H1 (cell line): ENCODE results near the gene ATG16L1. TPM values are rescaled to one million over a fixed set of nuclear protein-coding genes. Genes with fewer than 3 reads are reported as not detected.

Experiments
- CTCF ChIA-PET: fragments of 300-600 bp; sonication (Branson Sonifier 250); formaldehyde crosslinking; loops from one replicate; lab custom pipeline; 2021; ENCODE audit not compliant: partially characterized antibody; lab: Charles Lee
- POLR2A ChIA-PET: fragments of 300-600 bp; sonication (Branson Sonifier 250); formaldehyde crosslinking; loops from one replicate; lab custom pipeline; 2021; ENCODE audit warnings: inconsistent platforms; ENCODE audit not compliant: partially characterized antibody; lab: Charles Lee
- DNase-seq, 2 experiments: peaks; one replicate each; pipeline versions ENCODE4 v3.0.0 to v3.0.0-alpha.2; 2010 to 2022; ENCODE audit warnings: low spot score in 2 of 2, low read depth in 1 of 2, mixed read lengths in 1 of 2
- FAIRE-seq: peaks from 2 replicates; lab custom pipeline; 2011; peaks lifted over from hg19 to GRCh38; lab: Jason Lieb, UNC
- H2AFZ ChIP-seq: 2 replicates; pipeline ENCODE4 v1.8.1; 2012; ENCODE audit warnings: low read length, inconsistent platforms
- H2AK5ac ChIP-seq: 2 replicates; pipeline ENCODE4 v1.6.1; 2013; ENCODE audit warnings: low read depth, low read length
- H2BK120ac ChIP-seq: replicated peaks from 2 replicates; pipeline ENCODE3; 2013; ENCODE audit warnings: low read depth, low read length, inconsistent platforms
- H2BK12ac ChIP-seq: 2 replicates; pipeline ENCODE4 v1.6.1; 2013; ENCODE audit warnings: low read depth, low read length
- H2BK15ac ChIP-seq: 2 replicates; pipeline ENCODE4 v1.6.1; 2013; ENCODE audit warnings: low read length
- H2BK20ac ChIP-seq: 2 replicates; pipeline ENCODE4 v1.6.1; 2013; ENCODE audit warnings: low read length
- H2BK5ac ChIP-seq: 2 replicates; pipeline ENCODE4 v1.6.1; 2013; ENCODE audit warnings: low read depth, low read length
- H3K14ac ChIP-seq: 2 replicates; pipeline ENCODE4 v1.6.1; 2013; ENCODE audit warnings: inconsistent platforms; ENCODE audit not compliant: insufficient read length
- H3K18ac ChIP-seq: 2 replicates; pipeline ENCODE4 v1.6.1; 2013; ENCODE audit warnings: low read length; ENCODE audit errors: extremely low read depth
- H3K23ac ChIP-seq: 2 replicates; pipeline ENCODE4 v1.6.1; 2013; ENCODE audit warnings: inconsistent platforms; ENCODE audit not compliant: insufficient read length
- H3K23me2 ChIP-seq: 2 replicates; pipeline ENCODE4 v1.6.1; 2013; ENCODE audit warnings: low read depth, low read length
- H3K27ac ChIP-seq: 2 replicates; pipeline ENCODE4 v1.6.1; 2011; ENCODE audit warnings: low read depth, low read length, inconsistent platforms
- H3K27me3 ChIP-seq, 4 experiments: replicated peaks in 1 of 4; 1 replicate in 1 of 4; 2 replicates in 3 of 4; pipeline versions ENCODE4 v1.6.1 to v1.8.1; 2011 to 2013; ENCODE audit warnings: low read length in 3 of 4, mild to moderate bottlenecking in 3 of 4, inconsistent platforms in 2 of 4, mixed read lengths in 2 of 4, moderate library complexity in 1 of 4; ENCODE audit not compliant: control insufficient read depth in 3 of 4, insufficient read depth in 3 of 4; ENCODE audit errors: extremely low read depth in 1 of 4
- H3K36me3 ChIP-seq, 4 experiments: 2 replicates each; pipeline versions ENCODE4 v1.6.1 to v1.8.1; 2011 to 2013; ENCODE audit warnings: mild to moderate bottlenecking in 4 of 4, low read length in 3 of 4, moderate library complexity in 2 of 4, control low read depth in 1 of 4, inconsistent platforms in 1 of 4; ENCODE audit not compliant: insufficient read depth in 4 of 4, control insufficient read depth in 2 of 4
- H3K4ac ChIP-seq: replicated peaks from 2 replicates; pipeline ENCODE3; 2013; ENCODE audit warnings: low read length, low read depth, mixed read lengths, inconsistent platforms; ENCODE audit not compliant: insufficient read length
- H3K4me1 ChIP-seq, 4 experiments: replicated peaks in 1 of 4; 1 replicate in 1 of 4; 2 replicates in 3 of 4; pipeline versions ENCODE4 v1.6.1 to v1.8.1; 2011 to 2013; ENCODE audit warnings: low read length in 3 of 4, inconsistent platforms in 2 of 4, mixed read lengths in 1 of 4; ENCODE audit not compliant: insufficient read depth in 4 of 4, control insufficient read depth in 3 of 4
- H3K4me2 ChIP-seq, 2 experiments: 2 replicates each; pipeline versions ENCODE4 v1.6.1 to v1.8.1; 2011 to 2013; ENCODE audit warnings: low read depth in 2 of 2, low read length in 2 of 2, control low read depth in 1 of 2, inconsistent platforms in 1 of 2, mild to moderate bottlenecking in 1 of 2; ENCODE audit not compliant: insufficient read depth in 1 of 2
- H3K4me3 ChIP-seq, 4 experiments: fragments of 200-600, 300-600 bp in 1 of 4; sonication (generic), shearing (Covaris generic), sonication (Bioruptor Twin) in 1 of 4; 2 replicates each; pipeline versions ENCODE4 v1.5.1 to v1.8.1; 2011 to 2016; ENCODE audit warnings: low read length in 4 of 4, low read depth in 3 of 4, control low read depth in 2 of 4, inconsistent platforms in 2 of 4, mild to moderate bottlenecking in 2 of 4, mixed read lengths in 1 of 4, moderate library complexity in 1 of 4; ENCODE audit not compliant: insufficient read depth in 2 of 4; ENCODE audit errors: extremely low read depth in 1 of 4
- H3K56ac ChIP-seq: replicated peaks from 2 replicates; pipeline ENCODE3; 2013; ENCODE audit warnings: low read depth, mild to moderate bottlenecking, mixed read lengths, low read length, inconsistent platforms; ENCODE audit not compliant: insufficient read length
- H3K79me1 ChIP-seq: 2 replicates; pipeline ENCODE4 v1.6.1; 2013; ENCODE audit warnings: low read depth, low read length, control low read depth
- H3K79me2 ChIP-seq, 2 experiments: 2 replicates each; pipeline versions ENCODE4 v1.6.1 to v1.8.1; 2012 to 2013; ENCODE audit warnings: low read length in 2 of 2, mild to moderate bottlenecking in 2 of 2, inconsistent platforms in 1 of 2; ENCODE audit not compliant: insufficient read depth in 2 of 2, control insufficient read depth in 1 of 2
- H3K9ac ChIP-seq, 4 experiments: replicated peaks in 1 of 4; 1 replicate in 1 of 4; 2 replicates in 3 of 4; pipeline versions ENCODE4 v1.6.1 to v1.8.1; 2011 to 2013; ENCODE audit warnings: low read depth in 3 of 4, low read length in 3 of 4, control low read depth in 2 of 4, mild to moderate bottlenecking in 2 of 4, moderate library complexity in 2 of 4, inconsistent platforms in 1 of 4; ENCODE audit errors: extremely low read depth in 1 of 4
- H3K9me3 ChIP-seq, 2 experiments: 2 replicates each; pipeline versions ENCODE4 v1.6.1 to v1.8.1; 2012 to 2013; ENCODE audit warnings: mild to moderate bottlenecking in 2 of 2, moderate library complexity in 2 of 2, control low read depth in 1 of 2, inconsistent platforms in 1 of 2, low read depth in 1 of 2, low read length in 1 of 2, mixed read lengths in 1 of 2; ENCODE audit not compliant: insufficient read depth in 2 of 2
- H4K20me1 ChIP-seq, 2 experiments: replicated peaks in 1 of 2; 2 replicates each; pipeline versions ENCODE3 to v1.8.1; 2011 to 2013; ENCODE audit warnings: inconsistent platforms in 2 of 2, low read length in 2 of 2, mild to moderate bottlenecking in 1 of 2; ENCODE audit not compliant: insufficient read depth in 2 of 2, control insufficient read depth in 1 of 2
- H4K5ac ChIP-seq: 2 replicates; pipeline ENCODE4 v1.6.1; 2013; ENCODE audit warnings: low read length, low read depth, mixed read lengths, inconsistent platforms; ENCODE audit not compliant: insufficient read length
- H4K8ac ChIP-seq: 2 replicates; pipeline ENCODE4 v1.8.0; 2013; ENCODE audit warnings: mild to moderate bottlenecking, moderate library complexity, low read length, inconsistent platforms; ENCODE audit not compliant: insufficient read depth; ENCODE audit errors: extremely low read depth
- H4K91ac ChIP-seq: replicated peaks from 2 replicates; pipeline ENCODE3; 2013; ENCODE audit warnings: low read length, mixed read lengths, inconsistent platforms; ENCODE audit not compliant: insufficient read length
- EP300 ChIP-seq, 2 experiments: IDR thresholded peaks; 1 replicate in 1 of 2; 2 replicates in 1 of 2; pipeline ENCODE4 v1.6.1; 2011 to 2012; ENCODE audit warnings: low read depth in 2 of 2, low read length in 2 of 2, mild to moderate bottlenecking in 2 of 2, borderline replicate concordance in 1 of 2, inconsistent platforms in 1 of 2, moderate library complexity in 1 of 2
- KDM5A ChIP-seq: fragments of 200-600 bp; IDR thresholded peaks from 2 replicates; pipeline ENCODE4 v1.7.1; 2012; ENCODE audit warnings: mild to moderate bottlenecking, low read length, inconsistent platforms, mixed read lengths
- POLR2A ChIP-seq, 2 experiments: IDR thresholded peaks; 1 replicate in 1 of 2; 2 replicates in 1 of 2; pipeline ENCODE4 v1.6.1; 2011; ENCODE audit warnings: low read depth in 2 of 2, low read length in 2 of 2, mild to moderate bottlenecking in 2 of 2; ENCODE audit errors: control extremely low read depth in 1 of 2
- RFX5 ChIP-seq: IDR thresholded peaks from 2 replicates; pipeline ENCODE4 v1.6.1; 2011; ENCODE audit warnings: low read depth, low read length, improper control_type of control experiment, borderline replicate concordance
- SUZ12 ChIP-seq: fragments of 200-600 bp; sonication (generic); IDR thresholded peaks from 2 replicates; pipeline ENCODE4 v1.6.1; 2012; ENCODE audit warnings: mild to moderate bottlenecking, inconsistent platforms, low read length, moderate library complexity, mixed read lengths
- TEAD4 ChIP-seq: IDR thresholded peaks from 2 replicates; pipeline ENCODE4 v1.6.1; 2012; ENCODE audit warnings: low read depth, low read length, inconsistent platforms, mixed read lengths
- ZNF274 ChIP-seq: IDR thresholded peaks from 2 replicates; pipeline ENCODE4 v1.7.0; 2012; ENCODE audit warnings: low read length, borderline replicate concordance; ENCODE audit errors: extremely low read depth
- WGBS, 2 experiments: shearing (Covaris generic) in 1 of 2; methylation state at CpG; one replicate each; pipeline versions ENCODE4 v1.1.6 to v1.1.7; 2013 to 2015; ENCODE audit warnings: low lambda C conversion rate in 2 of 2, mixed read lengths in 2 of 2, inconsistent platforms in 1 of 2, low coverage in 1 of 2, missing lambda C conversion rate in 1 of 2; ENCODE audit not compliant: insufficient replicate concordance in 2 of 2, insufficient coverage in 1 of 2, insufficient read length in 1 of 2; ENCODE audit errors: extremely low coverage in 1 of 2, missing lambda C conversion rate in 1 of 2; 5-methylcytosine and 5-hydroxymethylcytosine counted together
- polyA plus RNA-seq, 7 experiments: library from polyadenylated mRNA; depleted of rRNA in 3 of 7; stranded (reverse) in 5 of 7; unstranded in 2 of 7; fragments of >200 nt in 5 of 7; fragments of 200-250 nt in 2 of 7; gene quantifications; 1 replicate in 5 of 7; 2 replicates in 1 of 7; 4 replicates in 1 of 7; pipeline versions ENCODE4 v1.2.1 to v1.2.3, GENCODE V29; 2011 to 2013; ENCODE audit warnings: missing spikeins in 2 of 7, mixed read lengths in 2 of 7
- total RNA-seq: library from RNA; stranded (reverse); fragmentation: NEBNext Ultra II Directional; extraction: Animal tissue kit (Norgen Biotek cat#: 25700); gene quantifications from 2 replicates; pipeline ENCODE4 v1.2.1, GENCODE V29; 2021
- TF ChIP-seq, protein P1 (sequence below): IDR thresholded peaks from 2 replicates; pipeline ENCODE4 v1.6.1; 2012; ENCODE audit warnings: low read length, inconsistent platforms

The ATG16L1 gene
- total and polyA plus RNA-seq, 2 of the 8 experiments (the other 6 are each of a cell fraction or from before 2014, with no cell fraction given) = 18.3 to 31.0 TPM

DNA sequence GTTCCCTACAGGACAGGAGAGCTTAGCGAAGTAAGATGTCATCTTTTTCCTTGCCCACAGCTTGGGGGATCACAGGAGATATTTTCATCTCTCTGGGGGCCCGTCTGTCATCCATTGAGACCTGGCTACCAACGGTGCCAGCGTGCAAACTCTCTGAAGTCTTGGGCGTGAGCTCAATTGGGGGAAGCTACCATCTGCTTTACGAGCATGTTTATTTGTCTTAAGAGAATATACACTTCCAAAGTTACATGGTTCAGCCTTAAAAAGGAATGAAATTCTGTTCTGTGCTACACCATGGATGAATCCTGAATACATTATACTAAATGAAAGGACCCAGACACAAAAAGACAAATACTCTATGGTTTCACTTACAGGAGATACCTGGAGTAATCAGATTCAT, 69.7 kb downstream of the ATG16L1 start:
- Histone ChIP-seq H3K4me1 (no peaks in the 10 kb centered on the region), H3K4me3 (no peak overlapping the region), H3K18ac (no peak overlapping the region), H3K79me1 (no peaks in the 10 kb centered on the region), H2BK20ac (no peak overlapping the region), H4K8ac (no peak overlapping the region), H3K56ac (no peak overlapping the region), H3K27ac (no peak overlapping the region), H2BK12ac (no peak overlapping the region), H3K4me2 (no peak overlapping the region), H3K27me3 (no peaks in the 10 kb centered on the region; a peak in 1 of 7 replicates), H3K9ac (no peak overlapping the region), H4K5ac (no peak overlapping the region), H3K23me2 (no peaks in the 10 kb centered on the region; the same call in 1 of the 2 replicates), H3K4ac (no peak overlapping the region), H3K23ac (no peak overlapping the region), H2BK5ac (no peak overlapping the region), H2BK15ac (no peak overlapping the region), H2AFZ (no peak overlapping the region), H3K79me2 (no peaks in the 10 kb centered on the region), H3K14ac (no peak overlapping the region), H3K36me3 (no peaks in the 10 kb centered on the region), H3K9me3 (no peaks in the 10 kb centered on the region), H4K91ac (no peak overlapping the region), H4K20me1 (no peaks in the 10 kb centered on the region), H2BK120ac (no peak overlapping the region), H2AK5ac (no peak overlapping the region)
- POLR2A ChIA-PET = interaction anchor here (1.0 kb wide), 1 partner anchor 396 kb away, joined by 3 read pairs; no protein-coding TSS in a partner anchor
- WGBS, 2 experiments = 86% methylated on average over 6 of the region's 6 CpGs; no CpG with 5 or more reads in 1 of the 2 experiments
- CTCF ChIA-PET = interaction anchor here (0.6 to 1.7 kb wide), 5 partner anchors 17 to 216 kb away, joined by 3 to 7 read pairs (median 4); no protein-coding TSS in a partner anchor
- DNase-seq (no peak), FAIRE-seq (no peak)
- no peak for TF ChIP-seq KDM5A
- TF ChIP-seq, protein P1, sequence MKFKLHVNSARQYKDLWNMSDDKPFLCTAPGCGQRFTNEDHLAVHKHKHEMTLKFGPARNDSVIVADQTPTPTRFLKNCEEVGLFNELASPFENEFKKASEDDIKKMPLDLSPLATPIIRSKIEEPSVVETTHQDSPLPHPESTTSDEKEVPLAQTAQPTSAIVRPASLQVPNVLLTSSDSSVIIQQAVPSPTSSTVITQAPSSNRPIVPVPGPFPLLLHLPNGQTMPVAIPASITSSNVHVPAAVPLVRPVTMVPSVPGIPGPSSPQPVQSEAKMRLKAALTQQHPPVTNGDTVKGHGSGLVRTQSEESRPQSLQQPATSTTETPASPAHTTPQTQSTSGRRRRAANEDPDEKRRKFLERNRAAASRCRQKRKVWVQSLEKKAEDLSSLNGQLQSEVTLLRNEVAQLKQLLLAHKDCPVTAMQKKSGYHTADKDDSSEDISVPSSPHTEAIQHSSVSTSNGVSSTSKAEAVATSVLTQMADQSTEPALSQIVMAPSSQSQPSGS = no peak
- no peak for TF ChIP-seq SUZ12
- no peak for TF ChIP-seq EP300 (IDR thresholded peaks at IDR 0.05; ENCODE audit: borderline replicate concordance in 1 of 2, low read depth in 2 of 2, low read length in 2 of 2)
- no peak for TF ChIP-seq RFX5
- TF ChIP-seq POLR2A (IDR thresholded peaks at IDR 0.05; ENCODE audit: control extremely low read depth in 1 of 2, low read depth in 2 of 2, low read length in 2 of 2) = no peak
- no peak for TF ChIP-seq TEAD4
- no peak for TF ChIP-seq ZNF274
